Glomerular endothelial cell (primary cell): Measurements from ENCODE around the gene LPGAT1. TPM values are rescaled to one million over a fixed set of nuclear protein-coding genes. Genes with fewer than 3 reads are reported as not detected.
"Not testable (repeated sequence)": the region's sequence is repeated elsewhere in the genome, so short reads cannot be mapped to it uniquely, and the experiment has no call there.

ENCODE experiments used
- DNase-seq: peaks from one replicate; pipeline ENCODE4 v3.0.0-alpha.2; 2011; ENCODE audit warnings: low read depth, low spot score; ENCODE audit errors: extremely low read depth
- total RNA-seq: library from RNA; depleted of rRNA; stranded (reverse); fragments of >200 nt; gene quantifications from 2 replicates; pipeline ENCODE4 v1.2.3, GENCODE V29; 2015

LPGAT1 gene, protein sequence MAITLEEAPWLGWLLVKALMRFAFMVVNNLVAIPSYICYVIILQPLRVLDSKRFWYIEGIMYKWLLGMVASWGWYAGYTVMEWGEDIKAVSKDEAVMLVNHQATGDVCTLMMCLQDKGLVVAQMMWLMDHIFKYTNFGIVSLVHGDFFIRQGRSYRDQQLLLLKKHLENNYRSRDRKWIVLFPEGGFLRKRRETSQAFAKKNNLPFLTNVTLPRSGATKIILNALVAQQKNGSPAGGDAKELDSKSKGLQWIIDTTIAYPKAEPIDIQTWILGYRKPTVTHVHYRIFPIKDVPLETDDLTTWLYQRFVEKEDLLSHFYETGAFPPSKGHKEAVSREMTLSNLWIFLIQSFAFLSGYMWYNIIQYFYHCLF
- total RNA-seq: 50.9 and 58.3 TPM in 2 replicates

DNA sequence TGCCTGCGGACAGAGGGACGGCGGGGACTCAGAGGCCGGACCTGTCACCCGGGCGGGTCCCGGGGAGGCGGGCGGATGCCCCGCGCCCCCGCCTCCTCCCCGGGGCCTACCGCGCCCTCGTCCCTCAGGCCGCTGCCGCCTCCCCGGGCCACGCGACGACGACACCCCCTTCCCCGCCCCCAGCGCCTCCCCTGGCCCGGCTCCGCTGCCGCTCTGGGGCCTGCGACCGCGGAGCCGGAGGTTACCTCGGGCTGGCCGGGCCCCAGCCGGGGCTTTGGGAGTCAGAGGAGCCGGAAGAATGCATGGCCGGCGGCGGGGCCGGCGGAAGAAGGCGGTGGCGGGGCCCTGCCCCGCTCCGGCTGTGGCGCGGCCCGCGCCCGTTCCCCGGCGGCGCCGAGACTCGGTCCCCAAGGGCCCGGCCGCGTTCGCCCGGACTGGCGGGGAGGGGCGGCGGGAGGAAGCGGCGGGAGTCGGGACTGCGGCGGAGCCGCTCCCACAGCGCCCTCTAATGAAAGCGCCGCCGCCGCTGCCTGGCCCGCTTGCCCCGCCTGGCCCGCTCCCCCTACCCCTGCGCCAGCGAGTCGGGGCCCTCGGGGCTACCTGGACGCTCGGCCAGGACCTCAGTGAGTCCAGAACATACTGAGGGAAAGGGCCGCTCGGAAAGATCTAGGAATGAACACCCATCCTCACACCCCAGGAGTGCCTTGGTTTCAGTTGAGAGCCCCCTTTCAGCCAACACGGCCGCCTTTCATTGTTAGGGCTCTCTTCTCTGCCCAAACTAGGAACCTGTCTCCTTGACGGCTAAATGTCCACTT is at the start of gene LPGAT1:
Gene LPGAT1 (minus strand): TSS at position 436 of the 815 bp plus-strand sequence. CDS start 1,467 bp downstream, outside the sequence.
- DNase-seq: no peak

DNA sequence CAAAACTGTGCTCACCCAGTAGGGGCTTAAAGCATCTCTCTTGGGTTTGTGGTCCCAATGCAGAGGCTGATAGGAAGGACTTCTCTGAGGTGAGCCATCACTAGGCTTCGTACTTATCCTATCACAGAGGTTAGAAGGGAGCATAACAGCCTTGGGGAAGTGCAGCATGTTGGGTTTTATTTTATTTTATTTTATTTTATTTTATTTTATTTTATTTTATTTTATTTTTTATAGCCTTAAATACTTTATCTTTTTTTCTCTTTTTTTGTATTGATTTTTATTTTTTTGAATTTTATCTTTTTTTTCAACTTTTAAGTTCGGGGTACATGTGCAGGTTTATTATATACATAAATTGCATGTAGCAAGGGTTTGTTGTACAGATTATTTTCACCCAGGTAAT is 48.9 kb upstream of the LPGAT1 start:
- DNase-seq: no peak

DNA sequence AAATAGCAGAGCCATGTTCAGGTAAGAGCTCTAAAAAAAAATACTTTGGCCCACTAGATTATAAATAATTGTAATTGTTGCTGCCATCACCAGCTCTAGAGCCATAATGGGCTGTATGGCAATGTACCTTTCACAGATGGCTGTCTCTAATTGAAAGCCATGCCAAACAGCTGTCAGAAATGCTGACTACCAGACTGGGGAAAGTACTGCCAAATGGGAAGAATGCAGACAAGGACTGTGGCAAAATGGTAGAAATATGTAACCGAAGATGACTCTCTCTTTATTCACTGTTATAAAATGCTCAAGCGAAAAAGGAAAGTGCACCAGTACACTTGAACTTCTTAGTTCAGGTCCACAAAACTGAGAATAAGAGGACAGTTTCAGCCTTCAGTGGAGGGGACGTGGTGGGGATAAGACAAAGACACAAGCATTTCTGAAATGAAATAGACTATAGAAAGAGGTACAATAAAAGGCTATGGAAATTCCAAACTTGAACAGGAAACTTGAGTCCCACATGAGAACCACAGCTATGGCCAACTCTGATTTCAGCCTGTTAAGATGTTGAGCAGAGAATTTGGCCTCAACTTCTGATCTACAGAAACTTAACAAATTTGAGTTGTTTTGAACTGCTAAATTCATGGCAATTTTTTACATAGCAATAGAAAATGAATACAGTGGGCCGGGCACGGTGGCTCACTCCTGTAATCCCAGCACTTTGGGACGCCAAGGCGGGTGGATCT is 46.5 kb upstream of the LPGAT1 start:
- no peak for DNase-seq

DNA sequence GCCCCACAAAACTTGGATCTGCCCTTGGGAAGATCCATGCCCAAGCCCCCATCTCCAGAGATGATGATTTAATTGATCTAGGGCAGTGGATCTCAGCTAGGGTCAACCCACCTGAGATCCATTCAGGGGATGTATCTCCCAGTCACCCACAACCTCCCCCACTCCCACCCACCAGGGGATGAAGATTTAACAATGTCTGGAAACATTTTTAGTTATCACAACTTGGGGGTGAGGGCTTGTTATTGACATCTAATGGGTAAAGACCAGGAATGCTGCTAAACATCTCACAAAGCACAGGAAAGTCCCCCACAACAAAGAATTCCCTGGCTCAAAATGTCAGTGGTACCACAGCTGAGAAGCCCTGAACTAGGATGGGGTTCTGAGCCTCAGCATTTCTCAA is 45.0 kb upstream of the LPGAT1 start:
- no peak for DNase-seq

DNA sequence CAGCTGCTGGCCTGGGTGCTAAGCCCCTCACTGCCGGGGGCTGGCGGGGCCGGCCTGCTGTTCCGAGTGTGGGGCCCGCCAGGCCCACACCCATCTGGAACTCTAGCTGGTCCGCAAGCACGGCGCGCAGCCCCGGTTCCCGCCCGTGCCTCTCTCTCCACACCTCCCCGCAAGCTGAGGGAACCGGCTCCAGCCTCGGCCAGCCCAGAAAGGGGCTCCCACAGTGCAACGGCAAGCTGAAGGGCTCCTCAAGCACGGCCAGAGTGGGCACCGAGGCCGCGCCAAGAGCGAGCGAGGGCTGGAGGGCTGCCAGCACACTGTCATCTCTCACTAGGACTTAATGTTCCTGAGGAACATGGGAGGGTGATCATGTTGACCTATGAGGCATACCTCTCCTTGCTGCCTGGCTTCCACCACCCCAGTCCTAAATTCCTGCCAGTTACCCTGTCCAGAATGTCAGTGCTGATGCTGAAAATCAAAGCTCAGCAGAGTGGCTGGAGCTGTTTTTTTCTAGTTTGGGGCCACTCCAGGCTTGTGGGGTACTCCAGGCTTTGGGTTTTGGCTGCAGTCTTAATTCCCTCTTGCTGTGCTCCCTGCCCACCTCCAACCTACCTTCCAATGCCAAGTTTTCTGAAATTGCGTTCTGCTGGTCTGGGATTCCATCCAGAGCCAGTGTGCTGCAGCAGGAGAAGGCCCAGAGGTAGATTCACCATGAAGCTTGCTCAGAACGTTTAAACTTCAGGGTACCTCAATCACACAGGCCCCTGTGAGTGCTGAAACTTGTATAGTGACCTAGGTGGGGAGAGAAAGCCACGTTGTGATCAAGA is 44.2 kb upstream of the LPGAT1 start:
- DNase-seq: no peak

DNA sequence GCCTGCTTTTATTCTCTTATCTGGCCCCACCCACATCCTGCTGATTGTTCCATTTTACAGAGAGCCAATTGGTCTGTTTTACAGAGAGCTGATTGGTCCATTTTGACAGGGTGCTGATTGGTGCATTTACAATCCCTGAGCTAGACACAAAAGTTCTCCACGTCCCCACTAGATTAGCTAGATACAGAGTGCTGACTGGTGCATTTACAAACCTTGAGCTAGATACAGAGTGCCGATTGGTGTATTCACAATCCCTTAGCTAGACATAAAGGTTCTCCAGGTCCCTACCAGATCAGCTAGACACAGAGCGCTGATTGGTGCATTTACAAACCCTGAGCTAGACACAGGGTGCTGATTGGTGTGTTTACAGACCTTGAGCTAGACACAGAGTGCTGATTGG is 43.2 kb upstream of the LPGAT1 start:
- DNase-seq: not testable (repeated sequence)

DNA sequence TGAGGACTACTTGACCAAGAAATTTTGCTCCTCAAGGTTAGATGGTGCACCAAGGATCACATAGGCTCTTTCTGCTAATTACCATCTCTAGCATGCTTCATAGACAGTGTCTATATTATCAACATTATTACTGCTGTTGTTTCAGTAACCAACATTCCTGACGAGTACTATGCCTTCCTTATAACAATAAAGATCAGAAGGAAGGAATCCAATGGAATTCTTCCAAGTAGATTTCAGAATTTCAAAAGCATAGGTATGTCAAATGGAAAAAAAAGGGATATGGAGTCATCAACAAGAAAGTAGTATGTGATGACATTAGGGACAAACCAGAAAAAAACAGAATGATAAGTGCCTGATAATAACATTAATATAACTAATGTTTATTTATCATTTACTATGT is 39.6 kb upstream of the LPGAT1 start:
- no peak for DNase-seq

DNA sequence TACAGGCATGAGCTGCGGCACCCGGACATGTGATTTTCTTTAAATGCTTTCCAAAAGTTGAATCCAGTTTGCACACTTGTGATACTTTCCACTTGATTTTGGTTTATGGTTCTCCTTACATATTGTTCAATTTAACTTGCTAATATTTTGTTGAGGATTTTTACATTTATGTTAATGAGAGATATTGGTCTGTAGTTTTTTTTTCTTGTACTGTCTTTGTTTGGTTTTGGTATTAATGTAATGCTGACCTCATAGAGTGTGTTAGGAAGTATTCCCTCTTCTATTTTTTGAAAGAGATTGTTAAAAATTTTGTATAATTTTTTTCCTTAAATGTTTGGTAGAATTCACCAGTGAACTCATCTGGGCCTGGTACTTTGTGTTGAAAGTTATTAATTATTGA is 34.6 kb upstream of the LPGAT1 start:
- no peak for DNase-seq

DNA sequence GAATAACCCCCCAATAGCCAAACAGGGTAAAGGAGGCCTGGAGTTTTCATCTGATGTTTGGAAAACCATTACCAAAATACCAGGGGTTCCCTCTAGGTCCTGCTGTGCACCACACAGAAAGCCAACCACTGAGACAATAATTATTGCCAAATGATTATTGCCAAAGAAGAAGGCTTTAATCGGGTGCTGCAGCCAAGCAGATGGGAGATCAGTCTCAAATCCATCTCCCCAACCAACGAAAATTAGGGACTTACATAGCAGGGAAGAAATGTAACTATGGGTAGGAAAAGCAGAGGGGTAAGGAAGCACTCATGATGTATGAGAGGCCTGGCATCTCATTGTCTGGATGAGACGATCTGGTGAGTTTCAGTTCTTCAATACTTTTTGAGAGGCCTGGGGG is 28.8 kb upstream of the LPGAT1 start:
- DNase-seq: no peak

DNA sequence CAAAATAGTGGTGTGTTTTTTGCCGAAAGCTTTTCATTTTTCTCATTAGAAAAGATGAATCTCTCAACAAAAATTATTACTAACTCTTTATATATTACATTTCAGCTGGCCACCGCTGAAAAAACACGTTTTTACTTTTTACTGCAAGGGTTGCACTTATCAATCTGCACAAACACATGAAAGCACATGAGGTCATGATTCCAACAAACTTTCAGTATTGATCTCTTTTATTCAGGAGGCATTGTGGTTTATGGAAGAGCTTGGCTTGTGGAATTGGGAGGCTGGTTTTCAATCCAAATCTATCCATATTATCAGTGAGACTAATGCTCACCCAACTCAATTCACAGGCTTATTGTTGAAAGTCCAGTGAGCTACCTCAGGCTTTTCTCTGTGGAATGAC is 20.6 kb upstream of the LPGAT1 start:
- DNase-seq: no peak

DNA sequence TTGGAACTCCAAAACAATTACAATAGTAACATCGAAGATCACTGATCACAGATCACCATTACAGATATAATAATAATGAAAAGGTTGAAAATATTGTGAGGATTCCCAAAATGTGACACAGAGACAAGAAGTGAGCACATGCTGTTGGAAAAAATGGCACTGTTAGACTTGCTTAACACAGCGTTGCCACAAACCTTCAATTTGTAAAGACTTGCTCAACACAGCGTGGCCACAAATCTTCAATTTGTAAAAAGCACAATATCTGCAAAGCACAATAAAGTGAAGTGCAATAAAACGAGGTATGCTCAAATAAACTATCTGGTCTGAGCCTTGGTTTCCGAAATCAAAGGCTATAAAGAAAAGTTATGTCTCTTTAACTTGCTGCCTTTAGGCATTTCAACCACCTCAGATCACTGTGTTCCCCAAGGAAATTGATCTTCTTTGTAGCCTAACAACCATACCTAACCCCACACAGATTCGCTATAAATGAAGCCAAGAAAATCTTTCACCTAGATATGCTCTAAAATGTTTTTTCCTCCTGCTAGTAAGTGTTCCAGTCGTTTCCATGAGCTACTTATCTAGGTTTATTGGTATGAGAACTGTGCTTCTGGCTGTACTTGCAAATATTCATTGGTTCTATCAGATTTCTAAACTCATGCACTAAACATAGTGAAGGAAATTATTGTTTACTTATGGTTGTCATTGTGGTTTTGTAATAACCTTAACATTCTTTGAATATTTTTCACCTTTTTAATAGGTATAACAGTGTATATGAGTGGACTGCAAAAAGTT is 13.1 kb upstream of the LPGAT1 start:
- DNase-seq: no peak

DNA sequence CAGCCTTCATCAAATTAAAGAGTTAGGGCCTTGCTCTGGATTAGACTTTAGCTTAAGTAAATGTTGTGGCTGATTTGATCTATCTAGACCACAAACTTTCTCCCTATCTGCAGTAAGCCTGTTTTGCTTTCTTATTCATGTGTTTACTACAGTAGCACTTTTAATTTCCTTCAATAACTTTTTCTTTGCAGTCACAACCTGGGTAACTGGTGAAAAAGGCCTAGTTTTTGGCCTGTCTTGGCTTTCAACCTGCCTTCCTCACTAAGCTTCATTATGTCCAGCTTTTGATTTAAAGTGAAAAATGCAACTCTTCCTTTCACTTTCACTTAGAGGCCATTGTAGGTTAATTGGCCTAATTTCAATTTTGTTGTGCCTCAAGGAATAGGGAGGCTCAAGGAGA is 12.5 kb upstream of the LPGAT1 start:
- no peak for DNase-seq

DNA sequence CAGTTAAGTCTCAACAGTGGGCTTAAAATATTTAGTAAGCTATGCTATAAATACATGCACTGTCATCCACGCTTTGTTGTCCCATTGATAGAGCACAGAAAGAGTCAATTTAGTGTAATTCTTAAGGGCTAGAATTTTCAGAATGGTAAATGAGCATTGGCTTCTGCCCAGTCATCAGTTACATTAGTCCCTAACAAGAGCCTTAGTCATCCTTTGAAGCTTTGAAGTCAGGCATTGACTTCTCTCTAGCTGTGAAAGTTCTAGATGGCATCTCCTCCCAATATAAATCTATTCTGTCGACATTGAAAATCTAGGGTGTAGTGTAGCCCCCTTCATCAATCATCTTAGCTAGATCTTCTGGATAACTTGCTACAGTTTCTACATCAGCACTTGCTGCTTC is 12.0 kb upstream of the LPGAT1 start:
- DNase-seq: no peak

DNA sequence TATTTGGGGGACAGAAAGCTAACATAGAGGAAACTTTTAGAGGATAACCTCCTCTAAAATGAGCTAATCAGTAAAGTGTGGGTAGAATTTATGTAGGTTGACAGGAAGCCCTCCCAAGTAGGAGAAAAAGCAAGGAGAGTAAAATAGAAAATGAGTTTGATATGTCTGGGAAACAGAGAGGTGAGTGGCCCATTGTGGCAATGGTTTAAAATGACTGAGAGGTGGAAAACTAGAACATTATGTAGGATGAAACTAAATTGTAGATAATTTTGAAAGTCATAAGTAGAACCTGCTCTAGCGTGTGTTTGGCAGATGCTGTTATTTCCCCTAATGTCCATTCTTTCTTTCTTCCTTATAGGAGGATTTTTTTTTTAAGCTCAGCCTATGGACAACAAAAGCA is 8.5 kb upstream of the LPGAT1 start:
- DNase-seq: no peak

DNA sequence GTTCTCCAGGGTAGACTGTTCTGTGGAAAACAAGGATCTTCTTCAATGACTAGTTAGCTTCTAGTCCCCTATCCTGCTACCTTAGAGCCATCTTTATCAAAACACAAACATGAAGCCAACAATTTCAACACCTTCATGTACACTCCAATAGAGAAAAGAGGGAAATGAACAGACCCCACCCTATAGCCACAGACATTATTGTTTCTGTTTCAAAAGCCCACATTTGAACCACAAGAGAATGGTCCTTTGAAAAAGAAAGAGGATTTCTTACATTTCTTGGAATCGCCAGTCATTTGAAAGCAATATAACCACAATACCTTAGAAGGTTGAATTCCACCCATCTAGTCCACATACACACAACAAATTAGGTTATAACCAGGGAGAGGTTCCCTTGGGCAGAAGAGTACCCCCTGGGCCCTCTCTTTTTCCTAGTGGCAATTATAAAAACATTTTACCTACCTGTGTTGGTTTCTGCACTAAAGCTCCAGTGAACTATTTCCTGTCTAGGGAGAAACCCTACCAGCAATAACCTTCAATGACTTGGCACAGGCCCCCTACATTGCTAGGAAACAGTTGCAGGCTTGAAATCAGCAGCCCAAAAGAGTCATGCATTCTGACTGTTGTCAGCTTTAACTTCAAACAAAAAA is 2.7 kb upstream of the LPGAT1 start:
- DNase-seq: no peak

DNA sequence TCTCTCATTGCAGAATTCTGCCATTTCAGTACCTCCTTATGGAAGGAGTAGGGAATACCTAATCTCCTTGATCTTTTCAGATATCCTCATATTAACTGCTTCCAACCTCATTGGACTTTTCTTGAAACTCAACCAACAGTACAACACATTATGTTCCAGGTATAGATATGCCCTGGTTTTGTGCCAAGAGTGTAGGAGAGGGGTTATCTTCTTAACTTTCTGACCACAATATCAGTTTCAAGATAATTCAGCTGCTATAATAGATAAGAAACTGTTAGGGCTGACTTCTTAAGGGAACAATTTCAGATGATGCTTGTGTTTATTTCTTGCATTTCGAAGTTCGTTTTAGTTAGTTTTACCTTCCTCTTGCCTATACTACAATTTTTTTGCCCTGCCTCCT is 2.1 kb upstream of the LPGAT1 start:
- no peak for DNase-seq

DNA sequence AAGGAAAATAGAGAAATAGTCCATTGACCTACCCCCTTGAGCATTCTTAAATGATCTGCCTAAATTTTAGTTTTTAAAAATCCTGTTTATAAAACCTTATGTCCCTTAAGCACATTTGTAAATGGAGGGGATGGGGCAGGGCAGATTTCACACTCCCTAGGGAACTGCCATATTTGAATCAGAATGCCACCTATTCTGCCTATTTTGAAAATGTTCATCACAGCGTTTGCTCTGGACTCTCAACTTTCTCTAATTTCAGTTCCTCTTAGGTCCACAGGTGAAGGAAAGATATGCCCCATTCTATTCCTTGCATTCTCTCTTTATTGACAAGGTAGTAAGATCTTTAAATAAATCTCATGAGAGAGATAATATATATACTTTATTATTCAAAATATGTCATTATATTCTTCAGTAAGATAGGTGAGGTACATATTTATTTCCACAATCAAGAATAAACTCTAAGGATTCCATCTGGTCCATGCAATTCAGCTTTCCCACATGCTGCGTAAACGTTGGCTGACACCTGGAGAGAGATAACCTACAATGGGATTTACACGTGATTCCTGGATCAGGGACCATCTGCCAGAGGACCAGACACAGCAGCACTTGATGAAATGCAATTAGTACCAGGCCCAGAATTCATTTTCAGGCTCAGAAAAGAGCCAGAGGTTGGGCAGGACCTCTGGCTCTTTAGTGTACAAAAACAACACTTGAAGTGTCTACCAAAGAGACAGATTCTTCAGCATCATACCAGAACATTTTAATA is 1.2 kb upstream of the LPGAT1 start:
- DNase-seq: no peak

DNA sequence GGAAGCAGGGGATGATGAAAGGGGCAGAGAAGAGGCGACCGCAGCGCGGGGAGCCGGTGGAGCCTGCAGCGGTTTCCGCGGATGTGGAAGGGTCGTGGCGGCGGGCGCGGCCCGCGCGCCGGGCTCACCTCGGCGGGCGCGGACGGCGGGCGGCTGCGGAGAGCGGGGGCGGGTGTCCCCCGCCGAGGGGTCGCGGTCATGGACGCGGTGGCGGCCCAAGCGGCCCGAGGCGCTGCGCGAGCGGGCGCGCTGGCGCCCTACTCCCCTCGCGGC is 572 bp downstream of the LPGAT1 start:
- no peak for DNase-seq
